Measurements from ENCODE around the gene TTC5.

DNA sequence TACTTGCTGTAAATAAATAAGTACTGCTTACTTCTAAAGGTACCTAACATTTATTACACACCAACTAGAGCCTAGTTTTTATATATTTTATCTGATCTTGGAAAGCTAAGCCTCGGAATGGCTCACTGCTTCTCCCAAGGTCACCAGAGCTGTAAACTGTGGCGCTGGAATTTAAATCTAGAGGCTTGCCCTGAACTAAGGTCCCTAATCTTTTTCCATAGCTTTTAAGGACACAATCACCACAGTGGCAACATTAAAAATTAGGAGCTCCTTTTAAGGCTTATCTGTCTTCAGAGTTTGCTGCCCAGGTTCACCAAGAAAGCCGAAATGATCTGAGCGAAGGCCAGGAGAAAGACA lies 26.7 kb upstream of the TTC5 start:
- TF ChIP-seq GATA3 (IDR thresholded peaks at IDR 0.05; ENCODE audit: low read depth, low read length) (no peak), GATA2 (IDR thresholded peaks at IDR 0.05; ENCODE audit: low read depth, low read length) (no peak)

All from SH-SY5Y (cell line).